H1 (cell line): ENCODE measurements around the gene MAGI2. TPM values are rescaled to one million over a fixed set of nuclear protein-coding genes. Genes with fewer than 3 reads are reported as not detected.

ENCODE experiments used
- E2F6 ChIP-seq: IDR thresholded peaks from 2 replicates; pipeline ENCODE4 v1.6.1; 2012; ENCODE audit warnings: inconsistent platforms
- EP300 ChIP-seq, 2 experiments: IDR thresholded peaks; 1 replicate in 1 of 2; 2 replicates in 1 of 2; pipeline ENCODE4 v1.6.1; 2011 to 2012; ENCODE audit warnings: low read depth in 2 of 2, low read length in 2 of 2, mild to moderate bottlenecking in 2 of 2, borderline replicate concordance in 1 of 2, inconsistent platforms in 1 of 2, moderate library complexity in 1 of 2
- HDAC2 ChIP-seq, 2 experiments: fragments of 300-600 bp in 1 of 2; sonication (generic) in 1 of 2; IDR thresholded peaks; 2 replicates each; pipeline ENCODE4 v1.6.1; 2011 to 2012; ENCODE audit warnings: low read depth in 2 of 2, low read length in 2 of 2, mild to moderate bottlenecking in 2 of 2, moderate library complexity in 2 of 2, borderline replicate concordance in 1 of 2, inconsistent platforms in 1 of 2
- polyA plus RNA-seq, 7 experiments: library from polyadenylated mRNA; depleted of rRNA in 3 of 7; stranded (reverse) in 5 of 7; unstranded in 2 of 7; fragments of >200 nt in 5 of 7; fragments of 200-250 nt in 2 of 7; gene quantifications; 1 replicate in 5 of 7; 2 replicates in 1 of 7; 4 replicates in 1 of 7; pipeline versions ENCODE4 v1.2.1 to v1.2.3, GENCODE V29; 2011 to 2013; ENCODE audit warnings: missing spikeins in 2 of 7, mixed read lengths in 2 of 7
- total RNA-seq: library from RNA; stranded (reverse); fragmentation: NEBNext Ultra II Directional; extraction: Animal tissue kit (Norgen Biotek cat#: 25700); gene quantifications from 2 replicates; pipeline ENCODE4 v1.2.1, GENCODE V29; 2021

Gene MAGI2
- total and polyA plus RNA-seq, 2 of the 8 experiments (the other 6 are each of a cell fraction or from before 2014, with no cell fraction given) = 6.0 to 27.3 TPM

- TF ChIP-seq HDAC2 (IDR thresholded peaks at IDR 0.05; ENCODE audit: borderline replicate concordance in 1 of 2, low read depth in 2 of 2, low read length in 2 of 2) (no peak), EP300 (IDR thresholded peaks at IDR 0.05; ENCODE audit: borderline replicate concordance in 1 of 2, low read depth in 2 of 2, low read length in 2 of 2) (no peak), E2F6 (no peak)
Observed at GRCh38 chr7:79412915-79413314, 40.6 kb downstream of the MAGI2 start (continued).
